ENCODE measurements around the gene RGS3.

GRCh38 chr9:113471143-113471542 is 7.6 kb downstream of the RGS3 start:
- TF ChIP-seq CTCF (IDR thresholded peaks at IDR 0.05; ENCODE audit: low read length) = no peak
- TF ChIP-seq EZH2 (IDR thresholded peaks at IDR 0.05; ENCODE audit: borderline replicate concordance, low read length) = no peak
